22Rv1 (cell line): ENCODE measurements around the gene RAMP3.

ENCODE experiments used
- H3K27ac ChIP-seq: fragments of 450-650 bp; 2 replicates; pipeline ENCODE4 v1.5.1; 2017
- CTCF ChIP-seq: fragments of 450-650 bp; IDR thresholded peaks from 2 replicates; pipeline ENCODE4 v1.5.1; 2017; ENCODE audit warnings: mild to moderate bottlenecking
- ZFX ChIP-seq: fragments of 450-650 bp; IDR thresholded peaks from 2 replicates; pipeline ENCODE4 v1.6.1; 2017; ENCODE audit warnings: antibody characterized with exemption, borderline replicate concordance

RAMP3 gene

GRCh38 chr7:45143616-45144015, 14.0 kb upstream of the RAMP3 start:
- no peak for TF ChIP-seq CTCF
- TF ChIP-seq ZFX: no peak
- H3K27ac ChIP-seq: no peak overlapping the region

GRCh38 chr7:45145881-45146280, 11.7 kb upstream of the RAMP3 start:
- TF ChIP-seq CTCF (no peak), ZFX (no peak)
- no peak overlapping the region for H3K27ac ChIP-seq

- no peak overlapping the region for H3K27ac ChIP-seq
- TF ChIP-seq CTCF: no peak
Observed at GRCh38 chr7:45146531-45147379, 10.8 kb upstream of the RAMP3 start.

GRCh38 chr7:45147858-45148652, 9.5 kb upstream of the RAMP3 start:
- TF ChIP-seq CTCF: no peak
- H3K27ac ChIP-seq: no peak overlapping the region

- no peak for TF ChIP-seq CTCF
- TF ChIP-seq ZFX: no peak
- H3K27ac ChIP-seq: no peak overlapping the region
Observed at GRCh38 chr7:45148653-45148973, 9.0 kb upstream of the RAMP3 start.

- TF ChIP-seq CTCF (no peak), ZFX (no peak)
- H3K27ac ChIP-seq: no peak overlapping the region
Observed at GRCh38 chr7:45149606-45150005, 8.0 kb upstream of the RAMP3 start.

- TF ChIP-seq CTCF (no peak), ZFX (no peak)
Observed at GRCh38 chr7:45150199-45150598, 7.4 kb upstream of the RAMP3 start.

More at GRCh38 chr7:45150199-45150598, 7.4 kb upstream of the RAMP3 start:
- H3K27ac ChIP-seq: no peak overlapping the region
